Measurements from ENCODE around the gene ZNF595.
"Not testable (repeated sequence)": the region's sequence is repeated elsewhere in the genome, so short reads cannot be mapped to it uniquely, and the experiment has no call there.

ZNF595 gene

DNA sequence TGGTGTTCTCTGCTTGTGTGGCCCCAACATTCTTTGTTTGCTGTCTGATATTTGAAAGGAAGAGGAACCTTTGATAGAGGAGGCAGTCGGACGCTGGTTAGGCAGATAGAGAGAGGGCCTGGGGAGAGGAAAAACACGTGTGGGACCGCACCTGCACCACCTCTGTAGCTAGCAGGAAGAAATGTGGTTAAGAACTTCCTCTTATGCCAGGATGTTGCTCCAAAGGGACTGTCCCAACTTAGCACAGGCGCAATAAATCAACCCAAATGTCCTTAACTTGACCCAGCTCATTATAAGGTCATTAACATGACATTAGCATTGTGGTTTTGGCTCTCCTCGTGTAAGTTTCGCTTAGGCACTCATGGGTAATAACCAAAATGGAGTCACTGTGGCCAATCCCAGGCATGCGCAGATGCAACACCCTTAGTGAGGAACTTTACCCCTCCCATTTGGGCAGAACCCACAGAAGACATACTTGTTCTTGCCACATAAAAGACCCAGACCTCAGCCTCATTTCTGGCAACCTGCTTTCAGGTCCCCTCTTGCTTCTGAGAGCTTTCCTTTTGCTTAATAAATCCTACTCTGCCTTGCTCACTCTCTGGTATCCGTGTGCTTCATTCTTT is 1.4 kb upstream of the ZNF595 start:
- not testable (repeated sequence) for H4K8ac ChIP-seq (ENCODE audit: low read length); H3K27me3 ChIP-seq (ENCODE audit: control insufficient read depth in 1 of 2, insufficient read depth in 1 of 2, low read length in 2 of 2); H2AK5ac ChIP-seq (ENCODE audit: low read length, severe bottlenecking); H3K4me2 ChIP-seq (ENCODE audit: low read length, poor library complexity, severe bottlenecking); H3K9me3 ChIP-seq (ENCODE audit: control insufficient read depth, low read length); H3K4me1 ChIP-seq (ENCODE audit: control insufficient read depth, insufficient read depth, low read depth, low read length); H2BK12ac ChIP-seq (ENCODE audit: low read length in 2 of 2); H2BK5ac ChIP-seq (ENCODE audit: low read depth, low read length, poor library complexity, severe bottlenecking); H3K4ac ChIP-seq (ENCODE audit: low read depth in 1 of 2, low read length in 2 of 2); H3K18ac ChIP-seq (ENCODE audit: low read depth in 1 of 2, low read length in 2 of 2); DNase-seq; H3K79me1 ChIP-seq (replicated peaks; ENCODE audit: low read length, poor library complexity, severe bottlenecking); H2BK120ac ChIP-seq (ENCODE audit: low read depth, low read length); H3K23ac ChIP-seq (ENCODE audit: low read length in 2 of 2); H3K27ac ChIP-seq (ENCODE audit: low read length, poor library complexity, severe bottlenecking); H4K91ac ChIP-seq (ENCODE audit: low read length); H3K36me3 ChIP-seq (ENCODE audit: control insufficient read depth in 1 of 2, insufficient read depth in 2 of 2, low read depth in 1 of 2, low read length in 2 of 2); H3K4me3 ChIP-seq (ENCODE audit: insufficient read depth in 1 of 2, low read depth in 1 of 2, low read length in 2 of 2); H3K9ac ChIP-seq (ENCODE audit: low read length); H2BK15ac ChIP-seq (ENCODE audit: low read depth, poor library complexity, severe bottlenecking); H3K14ac ChIP-seq (ENCODE audit: low read length in 2 of 2); H2AFZ ChIP-seq (ENCODE audit: low read depth, low read length)
- no CpG with 5 or more reads among the region's 9 CpGs for WGBS

GRCh38 chr4:53521-53920 is 400 bp downstream of the ZNF595 start:
- H3K14ac ChIP-seq (ENCODE audit: low read length in 2 of 2); H3K4me1 ChIP-seq (ENCODE audit: control insufficient read depth, insufficient read depth, low read depth, low read length); H3K36me3 ChIP-seq (ENCODE audit: control insufficient read depth in 1 of 2, insufficient read depth in 2 of 2, low read depth in 1 of 2, low read length in 2 of 2); H2BK15ac ChIP-seq (ENCODE audit: low read depth, poor library complexity, severe bottlenecking); H2BK12ac ChIP-seq (ENCODE audit: low read length in 2 of 2); H3K27ac ChIP-seq (ENCODE audit: low read length, poor library complexity, severe bottlenecking); H3K23ac ChIP-seq (ENCODE audit: low read length in 2 of 2); H4K8ac ChIP-seq (ENCODE audit: low read length); H3K18ac ChIP-seq (ENCODE audit: low read depth in 1 of 2, low read length in 2 of 2); DNase-seq; H3K4me2 ChIP-seq (ENCODE audit: low read length, poor library complexity, severe bottlenecking); H3K79me1 ChIP-seq (replicated peaks; ENCODE audit: low read length, poor library complexity, severe bottlenecking); H2AFZ ChIP-seq (ENCODE audit: low read depth, low read length); H2BK120ac ChIP-seq (ENCODE audit: low read depth, low read length); H3K9me3 ChIP-seq (ENCODE audit: control insufficient read depth, low read length); H4K91ac ChIP-seq (ENCODE audit: low read length); H3K27me3 ChIP-seq (ENCODE audit: control insufficient read depth in 1 of 2, insufficient read depth in 1 of 2, low read length in 2 of 2); H2AK5ac ChIP-seq (ENCODE audit: low read length, severe bottlenecking); H3K4ac ChIP-seq (ENCODE audit: low read depth in 1 of 2, low read length in 2 of 2); H2BK5ac ChIP-seq (ENCODE audit: low read depth, low read length, poor library complexity, severe bottlenecking); H3K4me3 ChIP-seq (ENCODE audit: insufficient read depth in 1 of 2, low read depth in 1 of 2, low read length in 2 of 2): not testable (repeated sequence)
- peak overlapping the region; percentile 45 for H3K9ac ChIP-seq (ENCODE audit: low read length)
- no CpG with 5 or more reads among the region's 41 CpGs for WGBS

DNA sequence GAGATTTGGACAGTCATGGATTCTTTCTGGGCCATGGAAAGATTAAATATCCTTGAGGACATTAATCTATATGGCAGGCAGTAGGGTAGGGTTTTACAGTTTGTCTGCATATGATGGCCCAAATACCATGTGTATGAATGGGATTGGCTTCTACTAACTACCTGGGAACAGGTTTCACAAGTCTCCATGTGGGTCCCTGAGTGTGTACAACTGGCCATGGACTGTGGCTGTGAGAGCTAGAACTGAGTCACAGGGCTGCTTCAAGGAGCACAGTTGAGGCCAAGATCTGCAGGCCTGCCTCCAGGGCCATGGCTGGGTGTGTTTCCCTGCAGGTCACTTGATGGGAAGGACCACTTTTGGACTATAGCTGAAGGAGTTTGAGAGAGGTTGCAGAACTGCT is 11.6 kb downstream of the ZNF595 start:
- H3K4me3 ChIP-seq (ENCODE audit: insufficient read depth in 1 of 2, low read depth in 1 of 2, low read length in 2 of 2); DNase-seq; H3K4ac ChIP-seq (ENCODE audit: low read depth in 1 of 2, low read length in 2 of 2); H3K18ac ChIP-seq (ENCODE audit: low read depth in 1 of 2, low read length in 2 of 2); H2BK15ac ChIP-seq (ENCODE audit: low read depth, poor library complexity, severe bottlenecking); H3K14ac ChIP-seq (ENCODE audit: low read length in 2 of 2); H3K27ac ChIP-seq (ENCODE audit: low read length, poor library complexity, severe bottlenecking); H3K4me1 ChIP-seq (ENCODE audit: control insufficient read depth, insufficient read depth, low read depth, low read length); H2BK120ac ChIP-seq (ENCODE audit: low read depth, low read length); H2BK12ac ChIP-seq (ENCODE audit: low read length in 2 of 2); H3K4me2 ChIP-seq (ENCODE audit: low read length, poor library complexity, severe bottlenecking); H3K27me3 ChIP-seq (ENCODE audit: control insufficient read depth in 1 of 2, insufficient read depth in 1 of 2, low read length in 2 of 2); H4K8ac ChIP-seq (ENCODE audit: low read length); H2AFZ ChIP-seq (ENCODE audit: low read depth, low read length); H4K91ac ChIP-seq (ENCODE audit: low read length); H3K9ac ChIP-seq (ENCODE audit: low read length); H2AK5ac ChIP-seq (ENCODE audit: low read length, severe bottlenecking); H3K23ac ChIP-seq (ENCODE audit: low read length in 2 of 2); H2BK5ac ChIP-seq (ENCODE audit: low read depth, low read length, poor library complexity, severe bottlenecking); H3K79me1 ChIP-seq (replicated peaks; ENCODE audit: low read length, poor library complexity, severe bottlenecking): not testable (repeated sequence)
- H3K36me3 ChIP-seq (ENCODE audit: control insufficient read depth in 1 of 2, insufficient read depth in 2 of 2, low read depth in 1 of 2, low read length in 2 of 2): peaks cover 0 to 18% of the 10 kb centered on the region in 2 experiments
- H3K9me3 ChIP-seq (ENCODE audit: control insufficient read depth, low read length): peaks cover 18% of the 10 kb centered on the region

DNA sequence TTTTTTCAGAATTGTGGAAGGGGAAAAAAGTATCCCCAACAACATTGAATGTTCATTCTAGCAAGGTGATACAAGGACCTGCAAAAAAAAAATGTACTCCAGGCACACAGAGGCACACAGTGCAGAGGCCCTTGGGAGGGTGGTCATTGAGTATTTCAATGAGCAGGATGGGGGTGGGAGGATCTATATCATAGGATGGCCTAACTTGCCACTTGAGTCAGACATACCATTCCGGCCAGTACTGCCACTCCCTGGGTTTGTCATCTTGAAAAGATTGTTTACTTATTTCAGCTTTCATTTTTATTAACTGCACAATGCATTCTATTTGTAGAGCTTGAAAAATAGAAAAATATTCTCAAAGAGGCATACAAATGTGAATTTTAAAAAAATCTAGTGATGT is 18.7 kb downstream of the ZNF595 start:
- Histone ChIP-seq H2BK120ac (ENCODE audit: low read depth, low read length) (no peak overlapping the region), H3K18ac (ENCODE audit: low read depth in 1 of 2, low read length in 2 of 2) (no peak overlapping the region), H3K4me3 (ENCODE audit: insufficient read depth in 1 of 2, low read depth in 1 of 2, low read length in 2 of 2) (peak overlapping the region in 1 of 2 experiments; percentile 67), H3K27me3 (ENCODE audit: control insufficient read depth in 1 of 2, insufficient read depth in 1 of 2, low read length in 2 of 2) (no peaks in the 10 kb centered on the region), H3K79me1 (replicated peaks; ENCODE audit: low read length, poor library complexity, severe bottlenecking) (peaks cover 32% of the 10 kb centered on the region), H3K14ac (ENCODE audit: low read length in 2 of 2) (no peak overlapping the region), H2AFZ (ENCODE audit: low read depth, low read length) (no peak overlapping the region), H3K9ac (ENCODE audit: low read length) (no peak overlapping the region), H3K4me2 (ENCODE audit: low read length, poor library complexity, severe bottlenecking) (no peak overlapping the region), H3K4ac (ENCODE audit: low read depth in 1 of 2, low read length in 2 of 2) (no peak overlapping the region), H4K8ac (ENCODE audit: low read length) (no peak overlapping the region), H3K9me3 (ENCODE audit: control insufficient read depth, low read length) (peaks cover 83% of the 10 kb centered on the region), H2BK5ac (ENCODE audit: low read depth, low read length, poor library complexity, severe bottlenecking) (no peak overlapping the region), H2BK15ac (ENCODE audit: low read depth, poor library complexity, severe bottlenecking) (no peak overlapping the region), H3K27ac (ENCODE audit: low read length, poor library complexity, severe bottlenecking) (no peak overlapping the region), H4K91ac (ENCODE audit: low read length) (no peak overlapping the region), H2BK12ac (ENCODE audit: low read length in 2 of 2) (no peak overlapping the region), H3K4me1 (ENCODE audit: control insufficient read depth, insufficient read depth, low read depth, low read length) (no peaks in the 10 kb centered on the region), H3K23ac (ENCODE audit: low read length in 2 of 2) (no peak overlapping the region), H2AK5ac (ENCODE audit: low read length, severe bottlenecking) (no peak overlapping the region), H3K36me3 (ENCODE audit: control insufficient read depth in 1 of 2, insufficient read depth in 2 of 2, low read depth in 1 of 2, low read length in 2 of 2) (peaks cover 19 to 77% of the 10 kb centered on the region in 2 experiments)
- WGBS: no CpG with 5 or more reads among the region's 1 CpG
- no peak for DNase-seq

Data from mesenchymal stem cell (in vitro differentiated cells and primary cell).